Esophagus squamous epithelium (tissue), 5 donors: ENCODE results near the gene ERN2. TPM values are rescaled to one million over a fixed set of nuclear protein-coding genes. Genes with fewer than 3 reads are reported as not detected.

Source experiments
- DNase-seq: peaks from one replicate; lab custom pipeline; 2025; lab: John Stamatoyannopoulos, UW
- H3K27ac ChIP-seq, 4 donors: fragments of 200-600 bp; sonication (generic); one replicate each; pipeline ENCODE4 v1.5.1; 2016 to 2019; ENCODE audit warnings: mild to moderate bottlenecking in 1 of 4
- H3K27me3 ChIP-seq, 4 donors: fragments of 200-600 bp; sonication (generic); 1 replicate in 3 of 4; 2 replicates in 1 of 4; pipeline versions ENCODE4 v1.5.1 to v1.6.0; 2017 to 2021; ENCODE audit warnings: antibody characterized with exemption in 1 of 4
- H3K36me3 ChIP-seq, 3 donors: fragments of 200-600 bp; sonication (generic); one replicate each; pipeline ENCODE4 v1.5.1; 2016 to 2019
- H3K4me1 ChIP-seq, 3 donors: fragments of 200-600 bp; sonication (generic); one replicate each; pipeline ENCODE4 v1.5.1; 2017 to 2019
- H3K4me3 ChIP-seq, 4 donors: fragments of 200-600 bp; sonication (generic); 1 replicate in 3 of 4; 2 replicates in 1 of 4; pipeline ENCODE4 v1.5.1; 2016 to 2019; ENCODE audit warnings: mild to moderate bottlenecking in 2 of 4, moderate library complexity in 1 of 4
- H3K9me3 ChIP-seq, 3 donors: fragments of 200-600 bp; sonication (generic); one replicate each; pipeline ENCODE4 v1.5.1; 2016 to 2019
- CTCF ChIP-seq, 6 experiments: fragments of 450-650 bp in 4 of 6; fragments of 200-600 bp in 2 of 6; sonication (generic) in 2 of 6; IDR thresholded peaks; one replicate each; pipeline ENCODE4 v1.5.1; 2016 to 2019; ENCODE audit warnings: antibody characterized with exemption in 6 of 6, mild to moderate bottlenecking in 4 of 6, moderate library complexity in 4 of 6
- POLR2A ChIP-seq, 4 donors: fragments of 450-650 bp; IDR thresholded peaks; one replicate each; pipeline ENCODE4 v1.6.1; 2017; ENCODE audit warnings: antibody characterized with exemption in 4 of 4, mild to moderate bottlenecking in 4 of 4, moderate library complexity in 3 of 4
- WGBS, 2 donors: methylation state at CpG; one replicate each; pipeline ENCODE4 v1.1.5; 2018; 5-methylcytosine and 5-hydroxymethylcytosine counted together
- intact Hi-C: fragments of 100-400 bp; cut with DNase I; formaldehyde crosslinking; loops from one replicate; pipeline ENCODE4 v1.15.0; 2022
- total RNA-seq, 4 donors: library from RNA; depleted of rRNA; stranded (reverse); fragments of >200 nt; gene quantifications; one replicate each; pipeline ENCODE4 v1.1.0, GENCODE V29; 2016
- donor health status: DM: yes; HTN: yes; CAD: no.

ERN2 gene
- total RNA-seq, 4 donors from 2014 or later: 0.11 to 4.2 (median 0.57) TPM; not detected in 1

- Histone ChIP-seq H3K4me1 (no peaks in the 10 kb centered on the region), H3K9me3 (no peaks in the 10 kb centered on the region), H3K36me3 (peaks cover 28 to 100% (median 31%) of the 10 kb centered on the region in 3 donors), H3K27ac (no peak overlapping the region), H3K27me3 (no peaks in the 10 kb centered on the region), H3K4me3 (no peak overlapping the region)
- TF ChIP-seq POLR2A (IDR thresholded peaks at IDR 0.05) (no peak), CTCF (IDR thresholded peaks at IDR 0.05) (no peak)
- no peak for DNase-seq
- intact Hi-C loops: no loop called here
- 80 to 93% methylated on average over 3 to 4 of the region's 4 CpGs for WGBS, 2 donors
These were observed 42.8 kb downstream of the ERN2 start for GRCh38 chr16:23670137-23670776.

GRCh38 chr16:23668873-23669272 lies 44.1 kb downstream of the ERN2 start:
- H3K36me3 ChIP-seq: peaks cover 28 to 100% (median 43%) of the 10 kb centered on the region in 3 donors

GRCh38 chr16:23668225-23668624 lies 44.8 kb downstream of the ERN2 start:
- Histone ChIP-seq H3K36me3 (peaks cover 28 to 100% (median 44%) of the 10 kb centered on the region in 3 donors), H3K4me1 (no peaks in the 10 kb centered on the region), H3K9me3 (no peaks in the 10 kb centered on the region), H3K27ac (no peak overlapping the region), H3K4me3 (no peak overlapping the region), H3K27me3 (no peaks in the 10 kb centered on the region)
- 77 to 86% methylated on average over 1 of the region's 1 CpG for WGBS, 2 donors
- intact Hi-C loops: no loop called here
- DNase-seq: no peak
- TF ChIP-seq CTCF (IDR thresholded peaks at IDR 0.05) (no peak), POLR2A (IDR thresholded peaks at IDR 0.05) (no peak)

More at GRCh38 chr16:23668873-23669272, 44.1 kb downstream of the ERN2 start:
- Histone ChIP-seq H3K9me3 (no peaks in the 10 kb centered on the region), H3K4me1 (no peaks in the 10 kb centered on the region), H3K27ac (no peak overlapping the region), H3K4me3 (no peak overlapping the region), H3K27me3 (no peaks in the 10 kb centered on the region)
- TF ChIP-seq POLR2A (IDR thresholded peaks at IDR 0.05): no peak
- TF ChIP-seq CTCF (IDR thresholded peaks at IDR 0.05): no peak
- DNase-seq: no peak
- 84 to 94% methylated on average over 4 of the region's 4 CpGs for whole genome bisulfite sequencing, 2 donors
- intact Hi-C loops: no loop called here

GRCh38 chr16:23667355-23667659 lies 45.7 kb downstream of the ERN2 start:
- Histone ChIP-seq H3K36me3 (peaks cover 31 to 100% (median 44%) of the 10 kb centered on the region in 3 donors), H3K4me3 (no peak overlapping the region), H3K9me3 (no peaks in the 10 kb centered on the region), H3K4me1 (no peaks in the 10 kb centered on the region), H3K27me3 (no peaks in the 10 kb centered on the region), H3K27ac (no peak overlapping the region)
- TF ChIP-seq CTCF (IDR thresholded peaks at IDR 0.05) (no peak), POLR2A (IDR thresholded peaks at IDR 0.05) (no peak)
- intact Hi-C loops: no loop called here
- DNase-seq: no peak
- 96 to 97% methylated on average over 3 to 6 of the region's 6 CpGs for WGBS, 2 donors

GRCh38 chr16:23666571-23667354 lies 46.3 kb downstream of the ERN2 start:
- no peak for DNase-seq
- Histone ChIP-seq H3K4me1 (no peaks in the 10 kb centered on the region), H3K9me3 (no peaks in the 10 kb centered on the region), H3K36me3 (peaks cover 32 to 100% (median 44%) of the 10 kb centered on the region in 3 donors), H3K27me3 (no peaks in the 10 kb centered on the region), H3K4me3 (no peak overlapping the region), H3K27ac (no peak overlapping the region)
- WGBS, 2 donors: 90 to 91% methylated on average over 7 of the region's 7 CpGs
- no peak for TF ChIP-seq POLR2A (IDR thresholded peaks at IDR 0.05)
- no peak for TF ChIP-seq CTCF (IDR thresholded peaks at IDR 0.05)
- intact Hi-C loops: no loop called here
